Endothelial cell of umbilical vein (primary cell): ENCODE results near the gene AK4. TPM values are rescaled to one million over a fixed set of nuclear protein-coding genes. Genes with fewer than 3 reads are reported as not detected.

Source experiments
- BruUV-seq: library from RNA; stranded (reverse); fragments of 400-500 nt; replicated peaks from 2 replicates; lab custom pipeline; 2021; lab: Mats Ljungman, UMichigan
- CTCF ChIA-PET: fragments of 300-600, 350-600 bp; sonication (Branson Sonifier 250); formaldehyde crosslinking; loops from one replicate; lab custom pipeline; 2021; ENCODE audit warnings: antibody characterized with exemption, inconsistent platforms; lab: Charles Lee
- POLR2A ChIA-PET: fragments of 300-600, 350-600 bp; sonication (Branson Sonifier 250); formaldehyde crosslinking; loops from one replicate; lab custom pipeline; 2021; ENCODE audit warnings: antibody characterized with exemption, inconsistent platforms; lab: Charles Lee
- DNase-seq: peaks from one replicate; pipeline ENCODE4 v3.0.0-alpha.2; 2011; ENCODE audit warnings: low read depth, low spot score
- FAIRE-seq: peaks from 2 replicates; lab custom pipeline; 2011; peaks lifted over from hg19 to GRCh38; lab: Jason Lieb, UNC
- H2AFZ ChIP-seq: 2 replicates; pipeline ENCODE4 v1.6.0; 2012; ENCODE audit warnings: low read depth, low read length, control low read depth, inconsistent platforms
- H3K27ac ChIP-seq: 2 replicates; pipeline ENCODE4 v1.5.1; 2011; ENCODE audit warnings: low read depth, mild to moderate bottlenecking, control low read depth, low read length, moderate library complexity; ENCODE audit not compliant: insufficient read depth
- H3K27me3 ChIP-seq, 2 experiments: 2 replicates each; pipeline versions ENCODE4 v1.6.0 to v1.6.1; 2011; ENCODE audit warnings: low read length in 2 of 2, mixed read lengths in 1 of 2; ENCODE audit not compliant: control insufficient read depth in 2 of 2, insufficient read depth in 2 of 2
- H3K36me3 ChIP-seq, 2 experiments: 2 replicates in 1 of 2; 3 replicates in 1 of 2; pipeline ENCODE4 v1.5.1; 2011; ENCODE audit warnings: low read length in 2 of 2, mild to moderate bottlenecking in 1 of 2, moderate library complexity in 1 of 2; ENCODE audit not compliant: control insufficient read depth in 2 of 2, insufficient read depth in 2 of 2; ENCODE audit errors: extremely low read depth in 1 of 2
- H3K4me1 ChIP-seq: 3 replicates; pipeline ENCODE4 v1.5.1; 2011; ENCODE audit warnings: mild to moderate bottlenecking, low read length; ENCODE audit not compliant: control insufficient read depth, insufficient read depth; ENCODE audit errors: extremely low read depth
- H3K4me2 ChIP-seq: 2 replicates; pipeline ENCODE4 v1.6.1; 2011; ENCODE audit warnings: low read length, control low read depth, mixed read lengths; ENCODE audit not compliant: insufficient read depth
- H3K4me3 ChIP-seq, 3 experiments: fragments of 200-600 bp in 1 of 3; sonication (generic), shearing (Covaris generic) in 1 of 3; replicated peaks in 1 of 3; 2 replicates each; pipeline ENCODE4 v1.5.1; 2011 to 2016; ENCODE audit warnings: control low read depth in 3 of 3, low read length in 3 of 3, mild to moderate bottlenecking in 2 of 3, inconsistent platforms in 1 of 3, low read depth in 1 of 3, moderate library complexity in 1 of 3; ENCODE audit not compliant: insufficient read depth in 1 of 3
- H3K79me2 ChIP-seq: 2 replicates; pipeline ENCODE4 v1.6.0; 2012; ENCODE audit warnings: low read length, inconsistent platforms; ENCODE audit not compliant: control insufficient read depth, insufficient read depth
- H3K9ac ChIP-seq: replicated peaks from 2 replicates; pipeline ENCODE3; 2011; ENCODE audit warnings: low read length, control low read depth; ENCODE audit not compliant: insufficient read depth; ENCODE audit errors: extremely low read depth
- H3K9me1 ChIP-seq: replicated peaks from 3 replicates; pipeline ENCODE4 v1.6.0; 2011; ENCODE audit warnings: mild to moderate bottlenecking, low read length; ENCODE audit not compliant: control insufficient read depth, insufficient read depth; ENCODE audit errors: extremely low read depth
- H3K9me3 ChIP-seq: replicated peaks from 2 replicates; pipeline ENCODE4 v1.5.1; 2012; ENCODE audit warnings: low read length, inconsistent platforms; ENCODE audit not compliant: control insufficient read depth, insufficient read depth
- H4K20me1 ChIP-seq: replicated peaks from 2 replicates; pipeline ENCODE3; 2011; ENCODE audit warnings: mild to moderate bottlenecking, low read length; ENCODE audit not compliant: control insufficient read depth, insufficient read depth; ENCODE audit errors: extremely low read depth
- CTCF ChIP-seq, 2 donors: IDR thresholded peaks; 1 replicate in 1 of 2; 2 replicates in 1 of 2; pipeline ENCODE4 v1.5.1; 2011; ENCODE audit warnings: low read length in 2 of 2, mild to moderate bottlenecking in 2 of 2, moderate library complexity in 2 of 2, control low read depth in 1 of 2, inconsistent platforms in 1 of 2, low read depth in 1 of 2; ENCODE audit not compliant: insufficient read depth in 1 of 2; ENCODE audit errors: extremely low read depth in 1 of 2
- EZH2 ChIP-seq: IDR thresholded peaks from 2 replicates; pipeline ENCODE4 v1.6.1; 2012; ENCODE audit warnings: borderline replicate concordance, low read depth, mild to moderate bottlenecking, moderate library complexity, low read length, inconsistent platforms; ENCODE audit not compliant: severe bottlenecking
- FOS ChIP-seq: IDR thresholded peaks from 2 replicates; pipeline ENCODE4 v1.6.1; 2011; ENCODE audit warnings: mild to moderate bottlenecking, low read length, moderate library complexity, borderline replicate concordance; ENCODE audit not compliant: insufficient read depth
- MAX ChIP-seq: IDR thresholded peaks from 2 replicates; pipeline ENCODE4 v1.6.1; 2011; ENCODE audit not compliant: insufficient read depth, insufficient read length
- POLR2A ChIP-seq: IDR thresholded peaks from 2 replicates; pipeline ENCODE4 v1.6.1; 2012; ENCODE audit warnings: low read depth, mild to moderate bottlenecking, control low read depth, low read length
- POLR2AphosphoS5 ChIP-seq: IDR thresholded peaks from 2 replicates; pipeline ENCODE4 v1.6.1; 2012; ENCODE audit warnings: low read depth, mild to moderate bottlenecking, control low read depth, low read length, moderate library complexity; ENCODE audit not compliant: insufficient read depth
- dilution Hi-C: fragments of 300-500 bp; cut with MboI; formaldehyde crosslinking; loops from one replicate; pipeline ENCODE4 v1.15.0; 2019; ENCODE audit warnings: low sequenced_read_pairs; ENCODE audit not compliant: extremely low pct_ligation_motif_present
- intact Hi-C: fragments of 100-400 bp; cut with micrococcal nuclease; formaldehyde crosslinking; loops from one replicate; pipeline ENCODE4 v1.10.0; 2022
- polyA plus RNA-seq, 4 experiments: library from polyadenylated mRNA; depleted of rRNA in 3 of 4; stranded (reverse) in 3 of 4; unstranded in 1 of 4; fragments of >200 nt; gene quantifications; 2 replicates each; pipeline versions ENCODE4 v1.2.1 to v1.2.3, GENCODE V29; 2011 to 2012; ENCODE audit warnings: missing spikeins in 1 of 4
- total RNA-seq: library from RNA; stranded (reverse); gene quantifications from 2 replicates; pipeline ENCODE4 v1.2.3, GENCODE V29; 2021

The AK4 gene
- total and polyA plus RNA-seq, 2 donors (not counting 3 experiments of a cell fraction or from before 2014, with no cell fraction given): 2.2 to 5.6 TPM

DNA sequence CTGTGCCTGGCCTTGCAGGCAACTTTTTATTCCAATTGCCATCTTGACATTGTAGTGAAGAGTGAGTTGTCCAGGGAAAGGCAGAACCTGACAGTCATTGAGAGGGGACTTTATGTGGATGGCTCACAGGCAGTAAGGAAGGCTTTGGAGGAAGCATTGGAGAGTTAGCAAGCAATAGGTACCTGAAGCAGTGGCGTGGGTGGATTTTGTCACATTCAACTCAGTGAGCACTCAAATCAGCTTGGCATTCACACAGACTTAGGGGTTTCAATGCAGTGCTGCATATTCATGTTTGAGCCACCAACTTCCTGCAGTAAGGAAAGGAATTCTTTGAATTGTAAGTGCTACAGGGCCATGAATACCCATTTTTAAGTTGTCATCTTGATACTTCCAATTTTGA, 69.0 kb downstream of the AK4 start:
- H3K27me3 ChIP-seq: no peaks in the 10 kb centered on the region
- dilution Hi-C loops (no loop called here), intact Hi-C loops (loop anchor here (5.0 kb wide), 1 partner anchor 1230 kb away; no protein-coding TSS in a partner anchor)
- CTCF ChIA-PET: interaction anchor here (1.2 to 7.6 kb wide), 4 partner anchors 8 to 470 kb away, joined by 6 to 169 read pairs (median 8); no protein-coding TSS in a partner anchor
- DNase-seq (no peak), FAIRE-seq (no peak)
- H3K4me2 ChIP-seq: no peak overlapping the region
- no peak overlapping the region for H3K27ac ChIP-seq
- no peaks in the 10 kb centered on the region for H3K36me3 ChIP-seq
- no peaks in the 10 kb centered on the region for H3K9me1 ChIP-seq
- H2AFZ ChIP-seq: no peak overlapping the region
- H3K9ac ChIP-seq: no peak overlapping the region
- POLR2A ChIA-PET: no interaction called here
- no TSS peak for BruUV-seq
- TF ChIP-seq EZH2: no peak
- TF ChIP-seq CTCF (IDR thresholded peaks at IDR 0.05; ENCODE audit: extremely low read depth in 1 of 2, insufficient read depth in 1 of 2, low read depth in 1 of 2, low read length in 2 of 2): no peak
- TF ChIP-seq FOS: no peak
- no peak for TF ChIP-seq POLR2AphosphoS5
- TF ChIP-seq POLR2A: no peak
- TF ChIP-seq MAX: no peak
- no peaks in the 10 kb centered on the region for H3K4me1 ChIP-seq
- H3K4me3 ChIP-seq: no peak overlapping the region
- no peaks in the 10 kb centered on the region for H3K9me3 ChIP-seq
- H4K20me1 ChIP-seq: no peaks in the 10 kb centered on the region
- no peaks in the 10 kb centered on the region for H3K79me2 ChIP-seq
